ENCODE results near the gene GOPC. TPM values are rescaled to one million over a fixed set of nuclear protein-coding genes. Genes with fewer than 3 reads are reported as not detected.
A peak's percentile ranks its signal among the peaks of the same experiment; 100 is the strongest.

Gene GOPC
- total RNA-seq, 1 experiment from 2014 or later = 18.7 TPM

DNA sequence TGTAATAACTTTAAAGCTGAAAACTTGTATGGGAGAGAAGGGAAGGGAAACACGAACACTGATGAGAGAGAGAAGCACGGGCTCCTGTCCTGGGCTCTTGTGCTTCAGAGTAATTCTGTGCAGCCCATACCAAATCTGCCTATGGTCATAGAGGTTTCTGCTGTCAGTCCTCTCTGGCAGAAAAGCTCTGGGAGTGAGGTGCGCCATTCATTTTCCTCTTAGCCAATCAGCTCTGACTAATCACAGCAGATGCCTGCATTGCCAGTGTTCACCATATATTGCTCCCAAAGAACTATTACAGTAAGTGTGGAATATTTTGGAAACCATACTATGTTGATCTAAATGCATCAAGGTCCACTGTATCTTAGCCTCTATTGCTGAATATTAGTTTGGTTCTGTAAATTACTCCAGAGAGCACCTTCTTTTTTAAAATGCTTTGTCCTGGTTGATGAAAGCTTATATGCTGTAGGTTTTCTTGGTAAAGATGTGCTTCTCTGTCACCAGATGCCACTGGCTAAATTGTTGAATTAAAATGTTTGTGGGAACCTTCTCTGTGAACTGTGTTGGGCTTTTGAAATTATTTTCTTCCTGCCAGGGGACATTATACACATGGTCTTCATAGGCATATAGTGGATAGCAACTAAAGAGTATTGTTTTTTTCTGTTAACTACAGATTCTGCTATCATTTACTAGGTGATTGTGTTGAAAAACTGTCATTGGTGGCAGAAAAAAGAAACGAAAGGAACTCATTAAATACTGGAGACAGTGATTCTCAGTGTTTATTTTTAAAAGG lies 81.5 kb downstream of the GOPC start:
- H2BK5ac ChIP-seq (ENCODE audit: insufficient read length, low read length) = no peak overlapping the region
- peak overlapping the region; percentile 22 for H4K5ac ChIP-seq (ENCODE audit: insufficient read length, low read depth, low read length)
- no peak overlapping the region for H4K91ac ChIP-seq (ENCODE audit: insufficient read length, low read depth, low read length)
- H3K4me2 ChIP-seq (ENCODE audit: insufficient read depth, insufficient read length, low read length) = no peak overlapping the region
- no peaks in the 10 kb centered on the region for H3K9me3 ChIP-seq (ENCODE audit: control insufficient read depth, low read depth, low read length)
- no peaks in the 10 kb centered on the region for H3K27me3 ChIP-seq (ENCODE audit: insufficient read depth, low read length)
- no peak overlapping the region for H3T11ph ChIP-seq (ENCODE audit: low read length)
- no peaks in the 10 kb centered on the region for H3K4me1 ChIP-seq (ENCODE audit: insufficient read depth, low read length)
- H2BK15ac ChIP-seq (ENCODE audit: low read depth, low read length) = no peak overlapping the region
- WGBS (ENCODE audit: extremely low coverage, insufficient read length, low lambda C conversion rate) = no CpG with 5 or more reads among the region's 4 CpGs
- no peak overlapping the region for H3K14ac ChIP-seq (ENCODE audit: insufficient read depth, low read length)
- H3K23me2 ChIP-seq (ENCODE audit: insufficient read length, low read depth, low read length, poor library complexity, severe bottlenecking) = no peaks in the 10 kb centered on the region
- no peaks in the 10 kb centered on the region for H3K79me1 ChIP-seq (ENCODE audit: insufficient read depth, low read depth, low read length, poor library complexity, severe bottlenecking)
- no peak overlapping the region for H3K18ac ChIP-seq (ENCODE audit: insufficient read length, low read depth, low read length)
- no peak overlapping the region for H3K23ac ChIP-seq (ENCODE audit: insufficient read length, low read depth, low read length)
- H2BK120ac ChIP-seq (ENCODE audit: low read depth, low read length, poor library complexity, severe bottlenecking) = no peak overlapping the region
- TF ChIP-seq CTCF (conservative IDR thresholded peaks at IDR 0.05) = no peak
- Mint-ChIP-seq H3K9me3 (peaks cover 0 to 3% of the 10 kb centered on the region in 2 experiments; a peak in 1 of 5 replicates), H3K27me3 (ENCODE audit: low read depth) (peaks cover 2% of the 10 kb centered on the region; the same call in 1 of the 2 replicates), H3K4me3 (no peak overlapping the region), H3K27ac (no peak overlapping the region), H3K4me1 (peaks cover 11 to 18% of the 10 kb centered on the region in 2 experiments), H3K36me3 (ENCODE audit: insufficient read depth in 1 of 3, low read depth in 3 of 3) (peaks cover 8 to 14% (median 13%) of the 10 kb centered on the region in 3 experiments; a peak in 6 of 7 replicates)
- no peaks in the 10 kb centered on the region for H3K79me2 ChIP-seq (ENCODE audit: insufficient read depth, low read length)
- H3K4ac ChIP-seq (ENCODE audit: low read depth, low read length) = no peak overlapping the region
- no peaks in the 10 kb centered on the region for H4K20me1 ChIP-seq (ENCODE audit: control insufficient read depth, insufficient read depth, insufficient read length)
- no peak overlapping the region for H3K27ac ChIP-seq (ENCODE audit: insufficient read length, low read depth, low read length)
- no peak overlapping the region for H4K8ac ChIP-seq (replicated peaks; ENCODE audit: insufficient read length, low read depth, low read length)
- H3K9ac ChIP-seq (ENCODE audit: extremely low read depth, insufficient read length, low read length) = no peak overlapping the region
- H2BK12ac ChIP-seq (ENCODE audit: insufficient read length, low read depth, low read length) = no peak overlapping the region
- no peak overlapping the region for H2BK20ac ChIP-seq (ENCODE audit: low read depth, low read length, poor library complexity, severe bottlenecking)
- H3K56ac ChIP-seq (ENCODE audit: insufficient read length, low read depth, low read length) = no peak overlapping the region
- H2AK5ac ChIP-seq (ENCODE audit: insufficient read length, low read length) = no peak overlapping the region
- DNase-seq = no peak
- H2AFZ ChIP-seq (ENCODE audit: low read length) = no peak overlapping the region

Data from H9 (cell line).